Umbilical cord (tissue), 2 donors: Measurements from ENCODE around the gene MAD1L1. TPM values are rescaled to one million over a fixed set of nuclear protein-coding genes. Genes with fewer than 3 reads are reported as not detected.
A peak's percentile ranks its signal among the peaks of the same experiment; 100 is the strongest.
"Not testable (repeated sequence)": the region's sequence is repeated elsewhere in the genome, so short reads cannot be mapped to it uniquely, and the experiment has no call there.

Experiments
- DNase-seq: peaks from one replicate; pipeline ENCODE4 v3.0.0-alpha.2; 2015; ENCODE audit warnings: low spot score
- total RNA-seq: library from RNA; depleted of rRNA; stranded (reverse); fragments of >200 nt; gene quantifications from one replicate; pipeline ENCODE4 v1.2.3, GENCODE V29; 2014; ENCODE audit warnings: low replicate concordance; ENCODE audit not compliant: insufficient read depth

The MAD1L1 gene
- total RNA-seq, 1 donor from 2014 or later = 23.8 TPM

- no peak for DNase-seq
Observed at GRCh38 chr7:2048006-2048405, 184.7 kb downstream of the MAD1L1 start.

- DNase-seq = no peak
Observed at GRCh38 chr7:2046581-2047565, 185.9 kb downstream of the MAD1L1 start.

DNA sequence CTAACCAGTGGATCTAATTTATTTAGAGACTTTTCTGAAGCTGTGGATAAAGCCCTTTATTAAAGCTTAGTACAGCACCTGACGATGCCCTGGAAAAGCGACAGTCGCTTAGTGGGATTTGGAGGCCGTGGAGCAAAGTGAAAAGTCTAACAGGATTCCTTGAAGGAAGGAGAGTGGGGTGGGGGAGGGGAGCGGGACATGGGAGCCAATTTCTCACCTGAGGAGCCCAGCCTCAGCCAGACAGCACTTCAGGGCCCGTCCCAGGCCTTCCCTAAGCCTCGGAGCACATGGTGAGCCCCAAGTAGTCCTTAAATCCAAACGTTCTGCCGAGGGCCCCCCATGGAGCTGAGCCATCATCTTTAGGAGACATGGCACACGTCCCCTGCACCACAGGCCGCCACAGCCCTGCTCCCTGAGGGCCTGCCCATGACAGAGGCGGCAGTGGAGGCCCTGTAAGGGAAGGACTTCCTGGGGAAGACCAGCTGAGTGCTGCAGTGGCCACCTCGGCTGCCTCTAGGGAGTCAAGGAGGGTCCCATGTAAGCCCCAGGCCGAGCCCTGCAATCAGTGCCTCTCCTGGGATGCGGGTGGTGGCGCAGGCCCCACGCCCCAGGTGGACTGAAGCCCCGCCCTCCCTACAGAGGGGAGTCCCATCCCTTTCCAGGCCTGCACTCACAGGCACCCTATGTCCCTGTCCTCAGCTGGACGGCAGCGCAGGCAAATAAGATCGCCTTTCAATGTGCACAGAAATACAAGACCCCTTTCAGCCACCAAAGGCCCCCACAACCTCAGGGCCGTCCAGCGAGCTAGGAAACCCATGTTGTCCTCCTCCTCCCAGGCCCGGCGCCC is 187.0 kb downstream of the MAD1L1 start:
- DNase-seq = no peak

DNA sequence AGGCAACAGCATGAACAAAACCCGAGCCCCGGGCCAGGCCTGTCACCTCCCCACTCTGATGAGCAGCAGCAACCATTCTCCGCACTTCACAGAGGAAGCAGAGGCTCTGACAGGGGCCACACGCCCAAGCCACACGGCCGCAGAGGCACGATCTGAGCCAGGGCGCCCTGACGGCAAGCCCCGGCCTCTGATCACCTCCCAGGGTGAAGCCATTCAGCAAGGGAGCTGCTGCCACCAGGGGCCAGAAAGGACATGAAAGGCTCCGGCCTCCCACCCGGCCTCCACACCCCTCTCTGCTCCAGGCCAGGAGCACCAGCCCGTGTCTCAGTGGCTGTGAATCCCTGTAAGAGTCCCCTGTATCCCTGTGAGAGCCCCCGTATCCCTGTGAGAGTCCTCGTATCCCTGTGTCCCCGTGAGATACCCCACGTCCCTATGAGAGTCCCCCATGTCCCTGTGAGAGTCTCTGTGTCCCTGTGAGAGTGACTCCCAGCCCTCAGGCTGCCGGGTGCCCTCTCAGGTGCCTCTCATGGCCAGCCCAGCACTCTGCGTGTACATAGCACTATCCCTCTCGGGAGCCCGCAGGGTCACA is 187.8 kb downstream of the MAD1L1 start:
- no peak for DNase-seq

DNA sequence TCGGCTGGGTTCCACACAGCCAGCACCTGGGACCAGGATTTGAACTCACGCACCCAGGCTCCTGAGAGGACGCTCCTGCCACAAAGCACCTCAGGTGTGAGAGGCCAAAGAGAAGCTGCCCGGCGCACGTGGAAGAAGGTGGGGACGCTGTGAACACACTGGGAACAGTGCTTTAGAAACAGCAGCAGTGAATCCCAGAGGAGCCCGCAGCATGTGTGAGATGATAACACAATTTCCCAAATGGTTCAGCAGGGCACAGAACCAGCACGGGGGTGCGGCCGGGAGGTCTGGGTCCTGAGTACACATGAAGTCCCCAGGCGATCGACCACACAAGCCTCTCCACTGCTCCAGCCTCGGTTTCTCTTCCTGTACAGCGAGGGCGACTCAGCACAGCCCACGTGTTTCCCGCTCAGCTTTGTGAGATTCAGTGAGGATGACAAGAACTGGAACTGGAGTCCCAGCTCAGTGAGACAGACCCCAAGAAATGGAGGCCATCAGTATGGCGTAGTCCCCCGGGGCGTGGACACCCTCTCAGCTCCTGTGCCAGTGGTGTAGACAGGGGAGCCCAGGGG is 188.3 kb downstream of the MAD1L1 start:
- DNase-seq = no peak

GRCh38 chr7:2043316-2044039 is 189.3 kb downstream of the MAD1L1 start:
- DNase-seq = no peak

DNA sequence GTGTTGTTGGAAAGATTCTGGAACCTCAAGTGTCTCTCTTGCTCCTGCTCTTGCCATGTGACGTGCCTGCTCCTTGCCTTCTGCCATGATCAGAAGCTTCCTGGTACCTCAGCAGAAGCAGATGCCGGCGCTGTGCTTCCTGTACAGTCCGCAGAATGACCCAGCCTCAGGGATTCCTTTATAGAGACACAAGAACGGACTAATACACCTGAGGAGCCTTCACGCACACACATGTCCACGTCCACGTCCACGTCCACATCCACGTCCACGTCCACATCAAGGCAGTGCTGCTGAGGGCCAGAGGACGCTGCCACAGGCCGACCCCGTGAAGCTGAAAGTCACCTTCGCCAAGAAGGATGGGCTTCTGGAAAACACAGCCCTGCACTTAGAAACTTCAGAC is 190.1 kb downstream of the MAD1L1 start:
- DNase-seq = no peak

DNA sequence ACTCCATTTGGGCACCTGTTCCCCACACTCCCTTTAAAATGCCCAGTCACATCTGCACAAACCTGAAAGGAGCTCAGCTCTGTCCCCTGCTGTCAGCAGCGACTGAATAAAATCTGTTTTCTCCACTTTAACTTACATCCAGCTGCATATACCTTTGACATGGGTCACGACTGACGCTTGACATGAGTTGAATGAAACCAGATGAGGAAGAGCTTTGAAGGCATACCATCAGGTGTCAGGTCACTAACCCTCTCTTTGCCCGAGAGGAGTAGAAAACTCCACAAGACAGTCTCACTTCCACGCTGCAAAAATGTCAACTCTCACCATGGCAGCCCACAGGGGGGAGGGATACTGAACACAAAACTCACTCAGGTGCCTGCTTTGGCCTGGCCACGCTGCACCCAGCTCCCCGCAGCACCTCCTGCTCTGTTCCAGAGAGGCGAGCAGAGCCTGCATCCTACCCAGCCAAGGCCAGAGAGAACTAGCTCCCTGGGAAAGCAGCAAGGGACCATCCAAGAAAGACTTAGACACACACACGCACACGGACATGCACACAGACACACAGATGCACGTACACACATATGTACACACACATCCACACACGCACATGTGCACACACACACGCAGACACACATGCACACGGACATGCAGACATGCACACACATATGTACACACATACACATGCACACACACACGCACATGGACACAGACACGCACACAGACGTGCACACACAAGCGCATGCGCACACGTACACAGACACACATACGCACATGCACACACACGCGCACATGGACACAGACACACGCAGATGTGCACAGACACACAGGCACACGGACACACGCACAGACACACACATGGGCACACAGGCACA is 191.0 kb downstream of the MAD1L1 start:
- DNase-seq = no peak

GRCh38 chr7:2040893-2041270 is 191.9 kb downstream of the MAD1L1 start:
- no peak for DNase-seq

DNA sequence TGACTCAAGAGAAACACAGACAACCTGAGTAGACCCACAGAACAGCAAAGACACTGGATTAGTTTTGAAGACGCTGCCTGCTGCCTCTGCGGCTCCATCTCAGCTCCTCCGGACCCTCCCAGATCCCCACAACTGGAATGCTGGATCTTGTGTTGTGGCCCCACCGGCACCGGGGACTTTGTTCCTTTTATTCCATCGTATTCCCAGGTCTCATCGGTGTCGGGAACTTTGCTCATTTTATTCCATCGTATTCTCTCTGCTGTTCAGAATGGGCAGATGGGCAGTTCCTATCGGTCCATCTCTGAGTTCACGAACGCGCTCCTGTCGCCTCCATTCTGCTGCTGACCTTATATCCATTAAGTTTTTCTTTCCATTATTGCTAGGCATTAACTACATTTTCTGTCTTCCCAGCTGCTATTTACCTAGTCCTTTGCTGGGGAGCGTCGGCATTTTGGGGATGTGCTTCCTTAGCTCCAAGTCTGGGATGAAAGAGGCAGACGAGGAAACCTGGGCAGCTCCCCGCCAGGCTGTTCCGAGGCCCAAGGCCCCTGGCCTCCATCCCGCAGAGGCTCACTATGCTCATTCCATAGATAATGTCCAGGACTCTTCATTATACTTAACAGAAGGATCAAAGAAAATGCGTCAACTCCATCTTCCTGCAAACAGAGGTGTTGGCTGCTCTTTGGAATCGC is 192.4 kb downstream of the MAD1L1 start:
- DNase-seq = no peak

DNA sequence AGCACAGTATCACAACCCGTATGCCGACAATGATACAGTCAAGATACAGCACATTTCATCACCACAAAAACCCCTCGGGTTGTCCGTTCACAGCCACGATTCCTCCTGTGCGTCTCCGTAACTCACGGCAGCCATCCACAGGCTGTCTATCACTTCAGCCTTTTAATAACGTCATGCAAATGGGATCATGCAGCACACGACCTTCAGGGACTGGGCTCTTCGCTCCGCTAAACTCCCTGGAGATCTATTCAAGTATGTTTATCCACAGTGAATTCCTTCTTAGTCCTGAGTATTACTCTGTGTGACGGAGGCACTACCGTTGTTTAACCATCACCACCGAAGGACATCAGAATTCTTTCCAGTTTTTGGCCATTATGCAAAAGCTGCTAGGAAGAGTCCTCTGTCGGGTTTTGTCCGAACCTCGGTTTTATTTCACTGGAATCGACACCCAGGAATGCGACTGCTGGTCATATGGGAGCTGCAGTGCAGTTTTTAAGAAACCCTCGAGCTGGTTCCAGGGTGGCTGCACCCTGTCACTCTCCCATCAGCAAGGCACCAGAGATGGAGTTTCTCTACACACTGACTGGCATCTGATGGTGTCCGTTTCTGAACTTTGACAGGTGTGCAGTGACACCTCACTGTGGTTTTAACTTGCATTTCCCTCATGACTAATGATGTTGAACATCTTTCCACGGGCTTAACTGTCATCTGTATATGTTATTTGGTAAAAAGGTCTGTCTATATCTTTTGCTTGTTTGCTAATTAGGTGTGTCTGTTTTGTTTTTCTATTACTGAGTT is 193.6 kb downstream of the MAD1L1 start:
- peak; percentile 56 for DNase-seq

DNA sequence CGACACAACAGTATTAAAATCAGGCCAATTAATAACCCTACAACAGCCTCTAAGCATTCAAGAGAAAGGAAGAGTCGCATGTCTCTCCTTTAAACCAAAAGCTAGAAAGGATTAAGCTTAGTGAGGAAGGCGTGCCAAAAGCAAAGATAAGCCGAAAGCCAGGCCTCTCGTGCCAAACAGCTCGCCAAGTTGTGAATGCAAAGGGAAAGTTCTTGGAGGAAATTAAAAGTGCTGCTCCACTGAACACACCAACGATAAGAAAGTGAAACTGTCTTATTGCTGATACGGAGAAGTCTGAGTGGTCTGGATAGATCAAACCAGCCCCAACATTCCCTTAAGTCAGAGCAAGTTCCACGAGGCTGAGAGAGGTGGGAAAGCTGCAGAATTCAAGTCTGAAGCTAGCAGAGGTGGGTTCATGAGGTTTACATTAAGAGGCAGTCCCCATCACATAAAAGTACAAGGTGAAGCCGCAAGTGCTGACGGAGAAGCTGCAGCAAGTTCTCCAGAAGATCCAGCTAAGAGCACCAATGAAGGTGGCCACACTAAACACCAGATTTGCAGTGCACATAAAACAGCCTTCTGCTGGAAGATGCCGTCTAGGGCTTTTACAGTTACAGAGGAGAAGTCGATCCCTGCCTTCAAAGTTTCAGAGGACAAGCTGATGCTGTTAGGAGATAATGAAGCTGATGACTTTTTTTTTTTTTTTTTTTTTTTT is 194.8 kb downstream of the MAD1L1 start:
- DNase-seq = peak; percentile 89

DNA sequence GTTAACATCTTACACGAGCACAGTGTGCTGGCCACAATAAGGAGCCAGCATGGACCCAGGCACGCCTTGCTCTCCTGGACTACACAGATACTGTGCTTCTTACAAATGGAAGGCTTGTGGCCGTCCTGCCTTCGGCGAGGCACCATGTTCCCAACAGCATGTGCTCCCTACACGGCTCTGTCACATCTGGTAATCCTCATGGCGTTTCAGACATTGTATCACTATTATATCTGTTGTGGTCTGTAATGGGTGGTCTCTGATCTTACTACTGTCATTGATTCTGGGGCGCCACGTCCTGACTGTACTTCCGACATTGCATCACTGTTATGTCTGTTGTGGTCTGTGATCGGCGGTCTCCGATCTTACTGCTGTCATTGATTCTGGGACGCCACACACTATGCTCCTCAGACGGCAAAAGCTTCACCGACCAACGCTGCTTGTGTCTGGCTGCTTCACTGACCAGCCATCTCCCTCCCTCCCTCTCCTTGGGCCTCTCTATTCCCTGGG is 195.4 kb downstream of the MAD1L1 start:
- no peak for DNase-seq

- no peak for DNase-seq
Observed at GRCh38 chr7:2036786-2037185, 196.0 kb downstream of the MAD1L1 start.

- not testable (repeated sequence) for DNase-seq
Observed at GRCh38 chr7:2036201-2036600, 196.5 kb downstream of the MAD1L1 start.

- no peak for DNase-seq
Observed at GRCh38 chr7:2034291-2035201, 198.2 kb downstream of the MAD1L1 start.
